ENCODE measurements around the gene KRTAP19-5. TPM values are rescaled to one million over a fixed set of nuclear protein-coding genes. Genes with fewer than 3 reads are reported as not detected.
"Not testable (repeated sequence)": the region's sequence is repeated elsewhere in the genome, so short reads cannot be mapped to it uniquely, and the experiment has no call there.

The KRTAP19-5 gene
- polyA plus RNA-seq (ENCODE audit: insufficient read length in 3 of 3), result not detected
- long read RNA-seq, donor 1, result 0 reads
- long read RNA-seq, donor 2, result 0 reads
- long read RNA-seq, donor 3, result 0 reads
- long read RNA-seq, donor 4, result 0 reads
- long read RNA-seq, donor 5, result 0 reads
- long read RNA-seq, donor 6, result 0 reads
- long read RNA-seq, donor 7, result 0 reads
- long read RNA-seq, donor 8, result 0 reads
- long read RNA-seq, donor 9, result 0 reads
- long read RNA-seq, donor 10, result 0 reads
- long read RNA-seq, donor 11, result 0 reads
- long read RNA-seq, donor 12, result 0 reads
- long read RNA-seq, donor 13, result 0 reads
- long read RNA-seq, donor 14, result 0 reads
- long read RNA-seq, donor 15, result 0 reads
- long read RNA-seq, donor 16, result 0 reads

GRCh38 chr21:30502041-30502440 lies at the start of gene KRTAP19-5:
Gene KRTAP19-5 (minus strand): TSS chr21:30502141. CDS start chr21:30502090, 51 bp downstream.
- no peak for DNase-seq (ENCODE audit: extremely low read depth in 1 of 11, low read depth in 9 of 11, low spot score in 4 of 11)

DNA sequence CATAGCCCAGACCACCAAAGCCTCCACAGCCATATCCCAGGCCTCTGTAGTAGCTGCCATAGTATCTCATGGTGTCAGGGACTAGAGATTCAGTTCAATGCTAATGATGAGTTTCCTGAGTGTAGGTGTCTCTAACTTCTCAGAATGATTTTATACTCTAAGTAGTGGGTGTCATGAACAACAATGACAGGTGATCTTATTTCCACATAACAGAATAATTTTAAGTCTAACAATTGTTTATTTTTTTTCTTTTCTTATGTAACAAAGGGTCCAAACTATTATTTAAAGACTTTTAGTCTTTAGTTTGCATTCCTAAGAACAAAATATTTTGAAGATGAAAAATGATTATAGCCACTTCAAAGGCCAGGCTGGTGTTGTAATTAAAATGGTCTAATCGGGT lies 39.8 kb upstream of the KRTAP19-5 start, which contains the start of gene KRTAP19-6:
Gene KRTAP19-6, minus strand, starts transcription at position 101 of the 400 bp plus-strand sequence. Its CDS starts 31 bp downstream, at position 70.
- DNase-seq (ENCODE audit: extremely low read depth in 1 of 11, low read depth in 9 of 11, low spot score in 4 of 11), result no peak

- peak in 3 of 11 donors; percentile 1 to 2 (median 2) for DNase-seq (ENCODE audit: extremely low read depth in 1 of 11, low read depth in 9 of 11, low spot score in 4 of 11)
Observed at GRCh38 chr21:30518876-30519275, 16.9 kb upstream of the KRTAP19-5 start.

DNA sequence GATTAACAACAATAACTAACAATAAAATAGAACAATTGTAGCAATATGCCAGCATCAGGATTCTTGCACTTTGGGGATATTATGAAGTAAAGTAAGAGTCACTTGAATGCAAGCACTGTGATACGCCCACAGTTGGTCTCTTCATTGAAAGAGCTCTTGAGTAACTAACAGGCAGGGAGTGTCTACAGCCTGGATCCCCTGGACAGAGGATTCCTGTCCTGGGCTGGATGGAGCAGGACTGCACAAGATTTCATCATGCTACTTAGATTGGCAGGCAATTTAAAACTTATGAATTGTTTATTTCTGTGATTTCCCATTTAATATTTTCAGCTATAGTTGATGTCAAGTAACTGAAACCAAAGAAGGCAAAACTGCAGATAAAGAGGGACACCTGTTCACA lies 13.7 kb upstream of the KRTAP19-5 start:
- DNase-seq (ENCODE audit: extremely low read depth in 1 of 11, low read depth in 9 of 11, low spot score in 4 of 11), result no peak

DNA sequence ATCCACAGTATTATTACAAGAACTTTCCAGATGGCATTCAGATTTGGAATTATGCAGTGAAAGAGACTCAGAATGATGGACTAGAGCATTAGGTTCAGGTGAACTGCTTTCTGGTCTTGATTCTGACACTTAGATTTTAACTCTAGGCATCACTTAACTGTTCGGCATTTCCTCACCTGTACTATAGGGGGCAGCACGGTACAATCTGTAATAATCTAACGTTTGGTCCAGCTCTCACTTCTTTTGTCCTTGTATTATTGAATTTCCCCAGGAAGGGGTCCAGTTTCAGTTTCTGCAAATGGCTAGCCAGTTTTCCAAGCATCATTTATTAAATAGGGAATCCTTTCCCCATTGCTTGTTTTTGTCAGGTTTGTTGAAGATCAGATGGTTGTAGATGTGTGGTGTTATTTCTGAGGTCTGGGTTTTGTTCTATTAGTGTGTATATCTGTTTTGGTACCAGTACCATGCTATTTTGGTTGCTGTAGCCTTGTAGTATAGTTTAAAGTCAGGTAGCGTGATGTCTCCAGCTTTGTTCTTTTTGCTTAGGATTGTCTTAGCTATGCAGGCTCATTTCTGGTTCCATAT lies 3.8 kb upstream of the KRTAP19-5 start:
- not testable (repeated sequence) for DNase-seq (ENCODE audit: extremely low read depth in 1 of 11, low read depth in 9 of 11, low spot score in 4 of 11)

DNA sequence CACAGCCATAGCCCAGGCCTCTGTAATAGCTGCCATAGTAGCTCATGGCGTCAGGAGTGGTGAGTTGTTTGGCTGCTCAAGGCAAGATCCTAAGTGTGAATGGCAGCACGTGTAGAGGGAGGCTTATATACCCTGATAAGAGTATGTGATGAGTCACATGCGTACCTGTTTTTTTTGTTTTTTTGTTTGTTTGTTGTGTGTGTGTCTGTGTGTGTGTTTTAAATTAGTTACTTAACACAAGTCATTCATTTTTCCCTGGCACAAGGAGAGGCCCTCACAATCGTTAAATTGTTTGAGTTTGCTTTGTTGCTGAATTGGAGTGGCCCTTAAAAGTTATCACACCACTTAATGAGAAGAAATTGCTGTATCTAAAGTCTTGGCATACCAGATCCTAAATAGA lies 4.9 kb downstream of the KRTAP19-5 start, which contains the start of gene KRTAP19-4:
Gene KRTAP19-4, minus strand, starts transcription at position 101 of the 400 bp plus-strand sequence. Its CDS starts 55 bp downstream, at position 46.
- no peak for DNase-seq (ENCODE audit: extremely low read depth in 1 of 11, low read depth in 9 of 11, low spot score in 4 of 11)

- no peak for DNase-seq (ENCODE audit: extremely low read depth in 1 of 11, low read depth in 9 of 11, low spot score in 4 of 11)
Observed at GRCh38 chr21:30491963-30492428, 9.9 kb downstream of the KRTAP19-5 start, which contains the start of gene KRTAP19-3. Gene KRTAP19-3 (minus strand): TSS chr21:30492013. CDS start chr21:30491957, 56 bp downstream.

- DNase-seq (ENCODE audit: extremely low read depth in 1 of 11, low read depth in 9 of 11, low spot score in 4 of 11), result no peak
Observed at GRCh38 chr21:30487336-30487735, 14.6 kb downstream of the KRTAP19-5 start, which contains the start of gene KRTAP19-2. Gene KRTAP19-2 (minus strand): TSS chr21:30487436. CDS start chr21:30487348, 88 bp downstream.

- DNase-seq (ENCODE audit: extremely low read depth in 1 of 11, low read depth in 9 of 11, low spot score in 4 of 11), result no peak
Observed at GRCh38 chr21:30486180-30486579, 15.8 kb downstream of the KRTAP19-5 start.

GRCh38 chr21:30482130-30482529 lies 19.8 kb downstream of the KRTAP19-5 start:
- DNase-seq (ENCODE audit: extremely low read depth in 1 of 11, low read depth in 9 of 11, low spot score in 4 of 11), result no peak

DNA sequence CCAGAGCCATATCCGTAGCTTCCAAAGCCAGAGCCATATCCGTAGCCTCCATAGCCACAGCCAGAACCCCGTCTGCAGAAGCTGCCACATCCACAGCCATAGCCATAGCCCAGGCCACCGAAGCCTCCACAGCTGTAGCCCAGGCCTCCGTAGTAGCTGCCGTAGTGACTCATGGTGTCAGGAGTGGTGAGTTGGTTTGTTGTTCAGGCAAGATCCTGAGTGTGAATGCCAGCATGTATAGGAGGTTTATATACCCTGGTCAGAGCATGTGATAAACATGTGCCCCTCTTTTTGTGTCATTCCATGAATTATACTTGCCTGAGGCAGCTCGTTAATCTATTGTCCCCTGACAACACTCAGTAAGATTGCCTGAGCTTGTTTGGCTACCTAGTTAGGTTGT lies 21.8 kb downstream of the KRTAP19-5 start, which contains the start of gene KRTAP19-1:
Gene KRTAP19-1, minus strand, starts transcription at position 223 of the 400 bp plus-strand sequence. Its CDS starts 50 bp downstream, at position 173.
- no peak for DNase-seq (ENCODE audit: extremely low read depth in 1 of 11, low read depth in 9 of 11, low spot score in 4 of 11)

DNA sequence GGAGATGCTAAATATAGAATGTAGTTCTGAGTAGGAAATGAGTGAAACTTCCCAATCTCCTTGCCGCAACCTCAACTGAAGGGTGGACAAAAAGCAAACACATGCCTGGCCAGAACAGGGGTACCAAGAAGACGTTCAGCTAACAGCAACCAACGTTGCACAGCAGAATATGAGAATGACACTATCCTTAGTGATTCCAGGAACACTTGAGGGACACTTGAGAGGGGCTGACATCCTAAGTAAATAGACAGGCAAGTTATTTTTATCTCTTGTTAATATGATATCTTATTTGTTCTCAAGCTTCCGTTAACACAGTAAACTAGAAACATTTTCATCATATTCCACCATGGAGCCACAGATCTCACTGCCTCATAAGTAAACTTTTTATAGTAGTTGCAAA lies 22.7 kb downstream of the KRTAP19-5 start:
- no peak for DNase-seq (ENCODE audit: extremely low read depth in 1 of 11, low read depth in 9 of 11, low spot score in 4 of 11)

DNA sequence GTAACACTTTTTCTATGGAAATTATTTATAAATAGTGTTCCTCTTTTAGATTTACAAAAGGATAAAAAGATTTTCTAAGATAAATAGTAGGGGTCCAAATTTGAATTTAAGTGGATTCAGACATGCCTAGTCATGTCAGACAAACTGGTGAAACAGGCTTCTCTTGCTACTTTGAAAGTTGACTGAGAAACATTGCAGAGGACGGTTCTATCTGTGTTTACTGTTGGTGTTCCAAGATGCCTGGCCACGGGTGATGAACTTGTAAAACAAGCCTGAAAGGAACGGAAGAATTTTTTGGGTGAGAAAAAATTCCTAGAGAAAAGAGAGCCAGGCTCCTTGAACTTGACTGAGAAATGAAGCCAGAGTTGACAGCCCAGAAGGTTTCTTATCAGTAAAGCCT lies 23.9 kb downstream of the KRTAP19-5 start:
- no peak for DNase-seq (ENCODE audit: extremely low read depth in 1 of 11, low read depth in 9 of 11, low spot score in 4 of 11)

DNA sequence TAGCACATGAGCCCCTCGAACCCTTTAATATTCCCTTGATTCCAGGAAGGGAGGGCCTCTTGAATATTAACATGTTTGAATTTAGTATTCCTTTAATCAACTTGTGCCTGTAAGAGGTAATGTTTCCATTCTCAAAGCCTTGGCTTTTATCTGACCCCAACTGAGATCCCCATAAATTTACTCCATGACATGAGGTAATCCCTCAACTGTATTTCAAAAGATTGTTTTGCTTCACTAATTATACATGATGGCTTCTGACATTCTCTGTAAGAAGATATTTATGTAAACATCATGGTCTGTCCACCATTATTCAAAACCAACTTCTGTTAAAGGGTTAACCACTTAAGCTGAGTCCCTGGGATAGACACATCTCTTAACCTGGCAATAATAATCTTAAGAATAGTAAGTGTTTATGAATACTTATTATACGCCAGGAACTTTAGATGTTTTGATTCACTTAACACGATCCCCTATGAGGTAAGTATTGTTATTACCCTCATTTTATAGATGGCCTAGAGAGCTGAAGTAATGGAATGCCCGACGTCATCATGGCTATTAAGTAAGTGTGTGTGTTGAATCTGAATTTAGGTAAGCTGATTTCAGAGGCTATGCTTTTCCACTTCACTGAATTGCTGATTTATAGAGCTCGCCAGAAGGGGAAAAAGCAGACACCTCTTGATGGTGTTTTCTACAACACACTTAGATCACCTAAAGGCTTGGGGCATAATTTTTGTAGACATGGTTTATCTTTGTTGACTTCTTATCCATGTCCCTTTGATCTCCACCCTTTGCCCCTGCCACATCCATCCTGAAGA lies 32.8 kb downstream of the KRTAP19-5 start:
- DNase-seq (ENCODE audit: extremely low read depth in 1 of 11, low read depth in 9 of 11, low spot score in 4 of 11), result peak in 8 of 11 donors; percentile 10 to 56 (median 22)

DNA sequence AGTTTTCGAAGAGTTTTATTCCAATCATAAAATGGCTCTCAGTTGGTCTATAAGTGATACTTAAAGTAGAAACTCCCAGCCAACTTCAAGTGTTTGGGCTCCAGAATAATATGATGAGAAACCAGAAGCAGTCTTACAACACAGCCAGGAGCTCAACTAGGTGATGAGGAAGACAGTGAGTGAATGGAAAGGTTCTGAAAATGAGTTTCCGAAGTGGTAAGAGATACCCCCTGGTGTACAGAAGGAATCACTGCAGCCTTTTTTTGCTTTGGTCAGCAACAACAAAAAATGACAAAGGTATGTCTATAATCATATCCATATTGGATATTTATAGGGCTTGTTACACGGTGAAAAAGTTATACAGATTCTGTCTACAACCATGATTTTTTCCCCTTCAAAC lies 38.2 kb downstream of the KRTAP19-5 start:
- DNase-seq (ENCODE audit: extremely low read depth in 1 of 11, low read depth in 9 of 11, low spot score in 4 of 11), result no peak
